Caki2 (cell line): ENCODE results near the gene PM20D1. TPM values are rescaled to one million over a fixed set of nuclear protein-coding genes. Genes with fewer than 3 reads are reported as not detected.

Experiments
- DNase-seq: peaks from one replicate; pipeline ENCODE4 v3.0.0-alpha.2; 2015; ENCODE audit warnings: low read depth
- in situ Hi-C: cut with HindIII; loops from 2 replicates; pipeline ENCODE4 v1.10.0; 2016; ENCODE audit warnings: low sequenced_read_pairs, low pct_unique_long_range_greater_than_20kb, mixed read lengths
- total RNA-seq: library from RNA; depleted of rRNA; stranded (reverse); fragments of >200 nt; shearing (Covaris generic); gene quantifications from 2 replicates; pipeline ENCODE4 v1.2.3, GENCODE V29; 2014; ENCODE audit warnings: low replicate concordance; rRNA removed

Gene PM20D1
- total RNA-seq, 1 experiment from 2014 or later, result not detected

- in situ Hi-C loops, result no loop called here
- peak; percentile 32 for DNase-seq
Measured at GRCh38 chr1:205791568-205792180, 58.3 kb downstream of the PM20D1 start.

- in situ Hi-C loops, result no loop called here
Measured at GRCh38 chr1:205787287-205787916, 62.5 kb downstream of the PM20D1 start.

GRCh38 chr1:205786601-205787000 lies 63.3 kb downstream of the PM20D1 start:
- in situ Hi-C loops, result no loop called here
- no peak for DNase-seq

More at GRCh38 chr1:205787287-205787916, 62.5 kb downstream of the PM20D1 start:
- DNase-seq, result no peak

- in situ Hi-C loops, result no loop called here
- no peak for DNase-seq
Measured at GRCh38 chr1:205785446-205785845, 64.5 kb downstream of the PM20D1 start.

GRCh38 chr1:205783904-205784303 lies 66.0 kb downstream of the PM20D1 start:
- in situ Hi-C loops, result no loop called here

GRCh38 chr1:205783433-205783795 lies 66.5 kb downstream of the PM20D1 start:
- in situ Hi-C loops, result no loop called here
- no peak for DNase-seq

More at GRCh38 chr1:205783904-205784303, 66.0 kb downstream of the PM20D1 start:
- peak; percentile 18 for DNase-seq

GRCh38 chr1:205782627-205783432 lies 67.1 kb downstream of the PM20D1 start:
- no peak for DNase-seq
- in situ Hi-C loops, result no loop called here

GRCh38 chr1:205780335-205780734 lies 69.6 kb downstream of the PM20D1 start:
- DNase-seq, result no peak
- in situ Hi-C loops, result no loop called here

Other genes starting within 250 kb of the PM20D1 start
- gene ELK4, start 218.1 kb downstream of the PM20D1 start, total RNA-seq, result 6.2 and 16.1 TPM in 2 replicates
- gene SLC45A3, start 169.6 kb downstream of the PM20D1 start, total RNA-seq, result 2.2 and 2.3 TPM in 2 replicates
- gene NUCKS1, start 100.0 kb downstream of the PM20D1 start, total RNA-seq, result 106 and 109 TPM in 2 replicates
- 2.0 and 4.0 TPM in 2 replicates for gene RAB29, start 74.7 kb downstream of the PM20D1 start, total RNA-seq
- 4.7 and 15.0 TPM in 2 replicates for gene SLC41A1, start 36.9 kb downstream of the PM20D1 start, total RNA-seq
- gene SLC26A9, start 93.3 kb upstream of the PM20D1 start, total RNA-seq, result not detected in 2 replicates
- gene RAB7B, start 153.3 kb upstream of the PM20D1 start, total RNA-seq, result 1.1 and 1.4 TPM in 2 replicates
- gene CTSE, start 173.8 kb upstream of the PM20D1 start, total RNA-seq, result 0.54 TPM in 1 of 2 replicates, not detected in the other
- gene RHEX, start 203.0 kb upstream of the PM20D1 start, total RNA-seq, result 0.14 and 1.1 TPM in 2 replicates